Effector memory CD4-positive, alpha-beta T cell (primary cell): ENCODE results near the gene LGR4.

Experiments
- DNase-seq, 3 donors: peaks; one replicate each; pipeline ENCODE4 v3.0.0-alpha.2; 2020
- H3K27ac ChIP-seq: 2 replicates; pipeline ENCODE4 v1.7.0; 2013; ENCODE audit warnings: mild to moderate bottlenecking, low read length, moderate library complexity; ENCODE audit not compliant: insufficient read depth, poor library complexity, severe bottlenecking
- H3K27me3 ChIP-seq: replicated peaks from 2 replicates; pipeline ENCODE4 v1.7.0; 2013; ENCODE audit warnings: mild to moderate bottlenecking, low read length; ENCODE audit not compliant: insufficient read depth, control insufficient read depth, poor library complexity, severe bottlenecking
- H3K36me3 ChIP-seq: 2 replicates; pipeline ENCODE4 v1.7.0; 2013; ENCODE audit warnings: mild to moderate bottlenecking, low read length, moderate library complexity; ENCODE audit not compliant: control insufficient read depth, insufficient read depth
- H3K4me1 ChIP-seq: 2 replicates; pipeline ENCODE4 v1.7.0; 2013; ENCODE audit warnings: low read length, mild to moderate bottlenecking; ENCODE audit not compliant: control insufficient read depth, insufficient read depth, poor library complexity, severe bottlenecking
- H3K4me3 ChIP-seq: 2 replicates; pipeline ENCODE4 v1.7.0; 2013; ENCODE audit warnings: low read length, low read depth, mild to moderate bottlenecking; ENCODE audit not compliant: insufficient read depth, poor library complexity, severe bottlenecking
- H3K9me3 ChIP-seq: 2 replicates; pipeline ENCODE4 v1.7.0; 2013; ENCODE audit warnings: mild to moderate bottlenecking, low read length, moderate library complexity; ENCODE audit not compliant: control insufficient read depth

LGR4 gene

GRCh38 chr11:27370374-27370773 is 102.2 kb downstream of the LGR4 start:
- DNase-seq, result no peak
- no peaks in the 10 kb centered on the region for H3K36me3 ChIP-seq
- H3K9me3 ChIP-seq, result no peaks in the 10 kb centered on the region
- no peaks in the 10 kb centered on the region for H3K27me3 ChIP-seq
- H3K4me3 ChIP-seq, result no peak overlapping the region
- no peaks in the 10 kb centered on the region for H3K4me1 ChIP-seq
- H3K27ac ChIP-seq, result no peak overlapping the region

DNA sequence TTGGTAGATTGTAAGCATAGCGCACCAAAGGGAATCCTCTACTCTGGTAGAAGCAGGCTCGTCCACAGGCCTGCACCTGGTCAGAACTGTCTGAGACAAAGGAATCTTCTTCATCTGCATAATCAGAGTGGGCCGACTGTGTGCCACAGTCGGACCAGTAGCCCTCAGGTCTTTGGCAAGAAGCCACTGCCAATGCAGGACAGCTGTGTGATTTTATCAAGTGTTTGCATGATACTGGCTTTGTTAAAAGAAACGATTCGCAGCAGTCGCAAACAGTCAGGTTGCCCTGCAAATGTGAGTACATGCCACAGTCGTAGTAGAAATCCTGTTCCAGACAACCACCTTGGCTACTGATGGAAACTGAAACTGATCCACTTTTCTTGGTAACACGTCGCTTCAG is 104.7 kb downstream of the LGR4 start:
- Histone ChIP-seq H3K9me3 (no peaks in the 10 kb centered on the region), H3K4me3 (no peak overlapping the region), H3K36me3 (no peaks in the 10 kb centered on the region), H3K4me1 (peaks cover 5% of the 10 kb centered on the region), H3K27ac (no peak overlapping the region), H3K27me3 (no peaks in the 10 kb centered on the region)
- no peak for DNase-seq

GRCh38 chr11:27363576-27364117 is 108.9 kb downstream of the LGR4 start:
- peak overlapping the region; percentile 43 for H3K27ac ChIP-seq
- no peaks in the 10 kb centered on the region for H3K9me3 ChIP-seq
- DNase-seq, result no peak
- H3K27me3 ChIP-seq, result no peaks in the 10 kb centered on the region
- H3K4me1 ChIP-seq, result peaks cover 10% of the 10 kb centered on the region
- no peaks in the 10 kb centered on the region for H3K36me3 ChIP-seq
- peak overlapping the region; percentile 84 for H3K4me3 ChIP-seq

GRCh38 chr11:27362749-27363575 is 109.6 kb downstream of the LGR4 start, which contains the start of gene CCDC34:
CCDC34 (minus strand) TSS chr11:27363215; CDS start chr11:27363194, 21 bp downstream.
- H3K27ac ChIP-seq, result peak within 1 kb of the TSS; percentile 43
- peak; percentile 74 to 81 (median 79) for DNase-seq
- peak within 1 kb of the TSS; percentile 84 for H3K4me3 ChIP-seq

GRCh38 chr11:27361649-27362431 is 110.8 kb downstream of the LGR4 start:
- no peaks in the 10 kb centered on the region for H3K9me3 ChIP-seq
- no peaks in the 10 kb centered on the region for H3K27me3 ChIP-seq
- no peak overlapping the region for H3K27ac ChIP-seq
- peaks cover 10% of the 10 kb centered on the region for H3K4me1 ChIP-seq
- no peak for DNase-seq
- peak overlapping the region; percentile 84 for H3K4me3 ChIP-seq
- H3K36me3 ChIP-seq, result no peaks in the 10 kb centered on the region

More at GRCh38 chr11:27362749-27363575, 109.6 kb downstream of the LGR4 start, which contains the start of gene CCDC34:
- no peaks in the 10 kb centered on the region for H3K27me3 ChIP-seq
- H3K4me1 ChIP-seq, result peaks cover 10% of the 10 kb centered on the region
- no peaks in the 10 kb centered on the region for H3K9me3 ChIP-seq
- H3K36me3 ChIP-seq, result no peaks in the 10 kb centered on the region

GRCh38 chr11:27358296-27358695 is 114.3 kb downstream of the LGR4 start:
- Histone ChIP-seq H3K4me1 (peaks cover 5% of the 10 kb centered on the region), H3K27ac (no peak overlapping the region), H3K27me3 (no peaks in the 10 kb centered on the region), H3K9me3 (no peaks in the 10 kb centered on the region), H3K4me3 (no peak overlapping the region), H3K36me3 (no peaks in the 10 kb centered on the region)
- DNase-seq, result no peak

- Histone ChIP-seq H3K4me3 (no peak overlapping the region), H3K9me3 (no peaks in the 10 kb centered on the region), H3K27ac (no peak overlapping the region), H3K27me3 (no peaks in the 10 kb centered on the region), H3K4me1 (peaks cover 1% of the 10 kb centered on the region), H3K36me3 (no peaks in the 10 kb centered on the region)
- DNase-seq, result no peak
Observed at GRCh38 chr11:27357250-27357649, 115.3 kb downstream of the LGR4 start.

DNA sequence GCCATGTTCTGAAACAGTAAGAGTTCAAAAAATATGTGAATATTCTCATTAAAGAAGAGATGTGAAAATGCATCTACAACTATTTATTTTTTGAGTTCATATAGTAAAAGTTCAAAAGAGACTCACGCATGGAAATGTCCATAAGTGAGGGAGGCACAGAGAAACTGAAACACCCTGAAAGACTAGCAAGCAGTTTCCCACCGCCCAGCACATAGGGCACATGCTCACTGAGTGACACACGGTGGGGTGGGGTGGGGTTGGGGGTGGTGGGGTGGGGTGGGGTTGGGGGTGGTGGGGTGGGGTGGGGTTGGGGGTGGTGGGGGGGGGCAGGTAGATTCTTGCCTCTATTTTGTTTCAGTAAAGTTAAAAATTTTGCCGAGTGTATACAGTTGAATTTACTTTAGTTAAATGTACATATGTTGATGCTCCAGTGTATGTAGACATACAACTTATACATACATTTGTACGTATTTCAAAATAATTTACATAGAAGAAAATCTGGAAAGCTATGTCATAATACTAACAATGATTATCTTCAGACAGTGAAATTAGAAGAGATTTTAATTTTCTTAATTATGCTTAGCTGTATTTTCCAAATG is 115.9 kb downstream of the LGR4 start:
- Histone ChIP-seq H3K4me1 (no peaks in the 10 kb centered on the region), H3K9me3 (no peaks in the 10 kb centered on the region), H3K27ac (no peak overlapping the region), H3K36me3 (no peaks in the 10 kb centered on the region), H3K4me3 (no peak overlapping the region), H3K27me3 (no peaks in the 10 kb centered on the region)
- no peak for DNase-seq

DNA sequence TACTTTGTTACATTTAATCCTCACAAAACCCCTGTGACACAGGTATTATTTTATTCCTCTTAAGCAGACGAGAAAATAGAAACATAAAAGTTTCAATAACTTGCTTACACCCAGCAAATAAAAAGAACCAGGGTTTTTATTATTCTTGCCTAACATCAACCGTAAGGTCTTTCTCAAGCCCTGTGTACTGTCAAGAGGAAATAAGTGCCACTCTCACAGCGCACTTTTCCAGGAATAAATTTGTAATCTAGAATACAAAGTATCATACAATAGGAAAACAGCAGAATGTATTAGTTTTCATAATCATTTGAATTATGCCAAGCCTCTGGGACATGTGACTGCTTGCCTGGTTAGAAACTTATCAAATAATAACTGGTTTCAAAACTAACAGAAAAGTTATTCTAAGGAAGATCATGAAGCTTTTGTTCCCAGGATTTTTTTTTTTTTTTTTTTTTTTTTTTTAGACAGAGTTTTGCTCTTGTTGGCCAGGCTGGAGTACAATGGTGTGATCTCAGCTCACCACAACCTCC is 117.0 kb downstream of the LGR4 start:
- DNase-seq, result no peak
- Histone ChIP-seq H3K9me3 (no peaks in the 10 kb centered on the region), H3K4me3 (no peak overlapping the region), H3K27me3 (no peaks in the 10 kb centered on the region), H3K36me3 (no peaks in the 10 kb centered on the region), H3K4me1 (no peaks in the 10 kb centered on the region), H3K27ac (no peak overlapping the region)
